HepG2 (cell line): ENCODE data around the gene ASB3. TPM values are rescaled to one million over a fixed set of nuclear protein-coding genes. Genes with fewer than 3 reads are reported as not detected.

Experiments
- ARNTL ChIP-seq: sonication (generic); formaldehyde crosslinking; IDR thresholded peaks from 2 replicates; pipeline ENCODE4 v1.4.0; 2020; ENCODE audit warnings: mild to moderate bottlenecking, missing genetic modification reagents
- BATF2 ChIP-seq: sonication (generic); formaldehyde crosslinking; IDR thresholded peaks from 2 replicates; pipeline ENCODE4 v1.8.0; 2022; ENCODE audit warnings: mild to moderate bottlenecking, missing genetic modification reagents, moderate library complexity
- BRF2 ChIP-seq: sonication (generic); formaldehyde crosslinking; IDR thresholded peaks from 2 replicates; pipeline ENCODE4 v1.8.1; 2022; ENCODE audit warnings: mild to moderate bottlenecking, missing genetic modification reagents
- CENPT ChIP-seq: sonication (generic); formaldehyde crosslinking; IDR thresholded peaks from 2 replicates; pipeline ENCODE4 v1.8.0; 2022; ENCODE audit warnings: low read depth, mild to moderate bottlenecking, moderate library complexity, missing genetic modification reagents
- CREM ChIP-seq, 2 experiments: sonication (generic) in 1 of 2; formaldehyde crosslinking in 1 of 2; IDR thresholded peaks; 2 replicates each; pipeline versions ENCODE4 v1.4.0 to v1.6.1; 2016 to 2020; ENCODE audit warnings: antibody characterized with exemption in 1 of 2, mild to moderate bottlenecking in 1 of 2, missing genetic modification reagents in 1 of 2
- HNRNPK ChIP-seq: fragments of 200-400 bp; formaldehyde crosslinking; IDR thresholded peaks from 2 replicates; pipeline ENCODE4 v1.6.1; 2018; ENCODE audit warnings: low read length, low read depth, moderate library complexity, mild to moderate bottlenecking; ENCODE audit not compliant: poor library complexity, severe bottlenecking
- JUNB ChIP-seq: sonication (generic); formaldehyde crosslinking; IDR thresholded peaks from 2 replicates; pipeline ENCODE4 v1.8.0; 2022; ENCODE audit warnings: missing genetic modification reagents, mild to moderate bottlenecking, borderline replicate concordance
- KDM2A ChIP-seq: sonication (generic); formaldehyde crosslinking; IDR thresholded peaks from 2 replicates; pipeline ENCODE4 v1.4.0; 2020; ENCODE audit warnings: low read depth, missing genetic modification reagents, borderline replicate concordance
- KLF15 ChIP-seq: sonication (generic); formaldehyde crosslinking; IDR thresholded peaks from 2 replicates; pipeline ENCODE4 v1.8.1; 2023; ENCODE audit warnings: borderline replicate concordance, mild to moderate bottlenecking, inconsistent platforms, missing genetic modification reagents, mixed read lengths
- MIER2 ChIP-seq: IDR thresholded peaks from 2 replicates; pipeline ENCODE4 v1.6.1; 2016; ENCODE audit warnings: missing biosample characterization, missing genetic modification reagents
- MXD3 ChIP-seq: IDR thresholded peaks from 2 replicates; pipeline ENCODE4 v1.6.1; 2016; ENCODE audit warnings: mild to moderate bottlenecking, missing biosample characterization, missing genetic modification reagents
- PHF20 ChIP-seq: sonication (generic); formaldehyde crosslinking; IDR thresholded peaks from 2 replicates; pipeline ENCODE4 v1.5.0; 2020; ENCODE audit warnings: mild to moderate bottlenecking, missing genetic modification reagents
- PHF5A ChIP-seq: IDR thresholded peaks from one replicate; pipeline ENCODE4 v1.6.1; 2018; ENCODE audit warnings: low read depth, missing genetic modification reagents; ENCODE audit not compliant: unreplicated experiment
- PRMT3 ChIP-seq: sonication (generic); formaldehyde crosslinking; IDR thresholded peaks from 2 replicates; pipeline ENCODE4 v1.8.1; 2022; ENCODE audit warnings: low read depth, mild to moderate bottlenecking, moderate library complexity, missing genetic modification reagents, borderline replicate concordance
- RXRA ChIP-seq: sonication (generic); formaldehyde crosslinking; IDR thresholded peaks from 2 replicates; pipeline ENCODE4 v1.5.1; 2020; ENCODE audit warnings: missing genetic modification reagents
- SRSF4 ChIP-seq: fragments of 200-400 bp; formaldehyde crosslinking; IDR thresholded peaks from one replicate; pipeline ENCODE4 v1.6.1; 2018; ENCODE audit warnings: mild to moderate bottlenecking, low read depth, low read length, moderate library complexity; ENCODE audit not compliant: poor library complexity, severe bottlenecking
- TBL1XR1 ChIP-seq: fragments of 150-350 bp; IDR thresholded peaks from 2 replicates; pipeline ENCODE4 v1.6.1; 2014; ENCODE audit warnings: borderline replicate concordance, low read length; ENCODE audit not compliant: partially characterized antibody
- ZNF18 ChIP-seq: sonication (generic); formaldehyde crosslinking; IDR thresholded peaks from 2 replicates; pipeline ENCODE4 v1.8.0; 2022; ENCODE audit warnings: mild to moderate bottlenecking, missing genetic modification reagents; ENCODE audit not compliant: insufficient replicate concordance
- ZNF256 ChIP-seq: sonication (generic); formaldehyde crosslinking; conservative IDR thresholded peaks from 2 replicates; pipeline ENCODE4 v1.4.0; 2020; ENCODE audit warnings: missing genetic modification reagents
- ZNF337 ChIP-seq: sonication (generic); formaldehyde crosslinking; IDR thresholded peaks from 2 replicates; pipeline ENCODE4 v1.5.1; 2020; ENCODE audit warnings: missing genetic modification reagents, low read depth, mild to moderate bottlenecking, borderline replicate concordance
- ZNF451 ChIP-seq: sonication (generic); formaldehyde crosslinking; IDR thresholded peaks from 2 replicates; pipeline ENCODE4 v1.5.0; 2020; ENCODE audit warnings: mild to moderate bottlenecking, missing genetic modification reagents
- ZNF619 ChIP-seq: sonication (generic); formaldehyde crosslinking; IDR thresholded peaks from 2 replicates; pipeline ENCODE4 v1.4.0; 2020; ENCODE audit warnings: mild to moderate bottlenecking, missing genetic modification reagents
- ZNF781 ChIP-seq: sonication (generic); formaldehyde crosslinking; IDR thresholded peaks from 2 replicates; pipeline ENCODE4 v1.5.1; 2020; ENCODE audit warnings: borderline replicate concordance, mild to moderate bottlenecking, missing genetic modification reagents; ENCODE audit errors: not compliant biosample characterization
- ZSCAN29 ChIP-seq: sonication (generic); formaldehyde crosslinking; conservative IDR thresholded peaks from 2 replicates; pipeline ENCODE4 v1.4.0; 2020; ENCODE audit warnings: mild to moderate bottlenecking, missing genetic modification reagents
- polyA plus RNA-seq, 8 experiments: library from polyadenylated mRNA; depleted of rRNA in 3 of 8; stranded (reverse) in 7 of 8; unstranded in 1 of 8; fragments of >200 nt; fragmentation: Illumina TruSeq in 4 of 8; extraction: Trizol in 4 of 8; gene quantifications; 2 replicates each; pipeline versions ENCODE4 v1.2.1 to v1.2.3, GENCODE V29; 2011 to 2016; ENCODE audit warnings: low read depth in 4 of 8, missing spikeins in 1 of 8, mixed read lengths in 1 of 8; ENCODE audit not compliant: insufficient read depth in 1 of 8
- total RNA-seq, 5 experiments: library from RNA; depleted of rRNA; stranded (reverse); fragments of >200 nt; fragmentation: Illumina TruSeq; extraction: Trizol; gene quantifications; 2 replicates each; pipeline ENCODE4 v1.2.3, GENCODE V29; 2016; ENCODE audit warnings: low read depth in 1 of 5

The ASB3 gene
- total and polyA plus RNA-seq, 2 of the 13 experiments (the other 11 are each of a cell fraction or from before 2014, with no cell fraction given) = 40.1 to 41.8 TPM

GRCh38 chr2:53786705-53787613, at the start of gene ASB3, which contains the start of gene ERLEC1 (continued):
- peak; percentile 91; the same call in 1 of the 2 replicates for TF ChIP-seq MXD3 (CRISPR knock-in tag)
- TF ChIP-seq KLF15 (CRISPR knock-in tag) = no peak; the same call in 1 of the 2 replicates
- TF ChIP-seq CENPT (CRISPR knock-in tag) = no peak
- TF ChIP-seq ZNF619 (CRISPR knock-in tag) = peak; percentile 24
- TF ChIP-seq RXRA (CRISPR knock-in tag) = peak; percentile 94
- TF ChIP-seq MIER2 = peak; percentile 60; the same call in 1 of the 2 replicates
- peak; percentile 95 for TF ChIP-seq ZNF256 (CRISPR knock-in tag)
- no peak for TF ChIP-seq SRSF4
- peak; percentile 92 for TF ChIP-seq PHF5A (CRISPR knock-in tag)
- peak; percentile 91 for TF ChIP-seq ZNF18 (CRISPR knock-in tag)
- TF ChIP-seq JUNB (CRISPR knock-in tag) = no peak
- peak; percentile 95 for TF ChIP-seq BRF2 (CRISPR knock-in tag)
- TF ChIP-seq HNRNPK = peak; percentile 70
- TF ChIP-seq ZSCAN29 (CRISPR knock-in tag) = peak; percentile 96
- TF ChIP-seq KDM2A = peak; percentile 99
- TF ChIP-seq BATF2 (CRISPR knock-in tag) = peak; percentile 89; the same call in 1 of the 2 replicates
- TF ChIP-seq ZNF781 = peak; percentile 82
- TF ChIP-seq ZNF451 (CRISPR knock-in tag) = peak; percentile 95
- TF ChIP-seq ARNTL = peak; percentile 63; the same call in 1 of the 2 replicates
- peak; percentile 70; the same call in 1 of the 2 replicates for TF ChIP-seq ZNF337 (CRISPR knock-in tag)
- TF ChIP-seq TBL1XR1 = peak; percentile 17
- TF ChIP-seq PHF20 (CRISPR knock-in tag) = peak; percentile 97
- peak; percentile 93 for TF ChIP-seq CREM (IDR thresholded peaks at IDR 0.05)
- 0 out of 2 replicates have a peak, but pooled peaks have one; percentile 28 for TF ChIP-seq CREM (CRISPR knock-in tag; IDR thresholded peaks at IDR 0.05)
- no peak for TF ChIP-seq PRMT3 (CRISPR knock-in tag)
